PFSK-1 (cell line): ENCODE measurements around the gene PSMD2.

Source experiments
- FOXP2 ChIP-seq: optimal IDR thresholded peaks from 2 replicates; pipeline ENCODE3; 2011; ENCODE audit warnings: borderline replicate concordance, control low read depth, inconsistent platforms; ENCODE audit not compliant: insufficient read depth; ENCODE audit errors: extremely low read length, extremely low read depth
- POLR2AphosphoS5 ChIP-seq: IDR thresholded peaks from 2 replicates; pipeline ENCODE4 v1.6.1; 2012; ENCODE audit warnings: low read depth, mild to moderate bottlenecking, control low read depth, low read length, moderate library complexity
- REST ChIP-seq, 2 experiments: IDR thresholded peaks; 2 replicates each; pipeline versions ENCODE4 v1.6.1 to v1.8.0; 2011 to 2012; ENCODE audit warnings: low read depth in 2 of 2, low read length in 2 of 2, control low read depth in 1 of 2, inconsistent platforms in 1 of 2, mild to moderate bottlenecking in 1 of 2, moderate library complexity in 1 of 2; ENCODE audit not compliant: insufficient read depth in 1 of 2
- SIN3A ChIP-seq: IDR thresholded peaks from 2 replicates; pipeline ENCODE4 v1.6.1; 2012; ENCODE audit warnings: mild to moderate bottlenecking, low read length, moderate library complexity, borderline replicate concordance; ENCODE audit not compliant: insufficient read depth
- TAF1 ChIP-seq: IDR thresholded peaks from 2 replicates; pipeline ENCODE4 v1.6.1; 2012; ENCODE audit warnings: low read length, control low read depth, borderline replicate concordance; ENCODE audit not compliant: insufficient read depth

PSMD2 gene

GRCh38 chr3:184335291-184335660 lies 36.2 kb downstream of the PSMD2 start:
- TF ChIP-seq SIN3A: no peak
- no peak for TF ChIP-seq POLR2AphosphoS5

GRCh38 chr3:184335661-184336546 lies 36.9 kb downstream of the PSMD2 start:
- no peak for TF ChIP-seq SIN3A
- no peak for TF ChIP-seq TAF1
- no peak for TF ChIP-seq REST (IDR thresholded peaks at IDR 0.05; ENCODE audit: insufficient read depth in 1 of 2, low read depth in 2 of 2, low read length in 2 of 2)
- peak; percentile 73 for TF ChIP-seq FOXP2
- peak; percentile 62 for TF ChIP-seq POLR2AphosphoS5

- TF ChIP-seq FOXP2: no peak
- no peak for TF ChIP-seq REST (IDR thresholded peaks at IDR 0.05; ENCODE audit: insufficient read depth in 1 of 2, low read depth in 2 of 2, low read length in 2 of 2)
- no peak for TF ChIP-seq POLR2AphosphoS5
- no peak for TF ChIP-seq SIN3A
- TF ChIP-seq TAF1: no peak
Observed at GRCh38 chr3:184336547-184337398, 37.7 kb downstream of the PSMD2 start.

- no peak for TF ChIP-seq REST (IDR thresholded peaks at IDR 0.05; ENCODE audit: insufficient read depth in 1 of 2, low read depth in 2 of 2, low read length in 2 of 2)
- no peak for TF ChIP-seq SIN3A
- TF ChIP-seq POLR2AphosphoS5: no peak
- no peak for TF ChIP-seq TAF1
- no peak for TF ChIP-seq FOXP2
Observed at GRCh38 chr3:184337399-184337714, 38.3 kb downstream of the PSMD2 start, which contains the start of gene FAM131A. FAM131A (plus strand) TSS chr3:184337600; CDS start chr3:184337631, 31 bp downstream.

GRCh38 chr3:184337981-184338380 lies 38.9 kb downstream of the PSMD2 start:
- TF ChIP-seq POLR2AphosphoS5 (no peak), TAF1 (no peak), FOXP2 (no peak), REST (IDR thresholded peaks at IDR 0.05; ENCODE audit: insufficient read depth in 1 of 2, low read depth in 2 of 2, low read length in 2 of 2) (no peak), SIN3A (no peak)
